ENCODE measurements around the gene PDK1. TPM values are rescaled to one million over a fixed set of nuclear protein-coding genes. Genes with fewer than 3 reads are reported as not detected.
"Not testable (repeated sequence)": the region's sequence is repeated elsewhere in the genome, so short reads cannot be mapped to it uniquely, and the experiment has no call there.

PDK1 gene
- total RNA-seq, 4 donors from 2014 or later = 12.4 to 25.6 (median 19.2) TPM

DNA sequence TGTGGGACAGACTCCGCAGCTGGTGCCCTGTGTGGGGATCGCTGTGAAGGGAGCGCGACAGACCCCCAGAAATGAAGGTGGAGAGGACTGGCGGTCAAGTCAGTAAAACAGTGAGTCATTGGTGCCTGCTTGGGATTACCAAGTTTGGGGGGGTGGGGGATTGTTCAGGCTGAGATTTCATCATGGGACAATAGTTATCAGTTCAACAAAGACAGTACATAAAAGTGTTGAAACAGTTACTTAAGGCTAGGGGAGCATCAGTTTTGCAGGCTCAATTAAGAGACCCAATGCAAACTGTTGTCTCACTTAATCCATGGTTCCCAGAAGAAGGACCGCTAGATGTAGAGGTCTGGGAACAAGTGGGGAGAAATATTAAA is 42.4 kb upstream of the PDK1 start:
- H3K4me3 ChIP-seq = no peak overlapping the region
- no peak for TF ChIP-seq POLR2A (IDR thresholded peaks at IDR 0.05)
- H3K4me1 ChIP-seq = no peaks in the 10 kb centered on the region
- H3K9me3 ChIP-seq = peaks cover 0 to 21% (median 0%) of the 10 kb centered on the region in 4 donors
- no peaks in the 10 kb centered on the region for H3K27me3 ChIP-seq
- no peak for DNase-seq
- H3K36me3 ChIP-seq = no peaks in the 10 kb centered on the region
- no peak overlapping the region for H3K27ac ChIP-seq

DNA sequence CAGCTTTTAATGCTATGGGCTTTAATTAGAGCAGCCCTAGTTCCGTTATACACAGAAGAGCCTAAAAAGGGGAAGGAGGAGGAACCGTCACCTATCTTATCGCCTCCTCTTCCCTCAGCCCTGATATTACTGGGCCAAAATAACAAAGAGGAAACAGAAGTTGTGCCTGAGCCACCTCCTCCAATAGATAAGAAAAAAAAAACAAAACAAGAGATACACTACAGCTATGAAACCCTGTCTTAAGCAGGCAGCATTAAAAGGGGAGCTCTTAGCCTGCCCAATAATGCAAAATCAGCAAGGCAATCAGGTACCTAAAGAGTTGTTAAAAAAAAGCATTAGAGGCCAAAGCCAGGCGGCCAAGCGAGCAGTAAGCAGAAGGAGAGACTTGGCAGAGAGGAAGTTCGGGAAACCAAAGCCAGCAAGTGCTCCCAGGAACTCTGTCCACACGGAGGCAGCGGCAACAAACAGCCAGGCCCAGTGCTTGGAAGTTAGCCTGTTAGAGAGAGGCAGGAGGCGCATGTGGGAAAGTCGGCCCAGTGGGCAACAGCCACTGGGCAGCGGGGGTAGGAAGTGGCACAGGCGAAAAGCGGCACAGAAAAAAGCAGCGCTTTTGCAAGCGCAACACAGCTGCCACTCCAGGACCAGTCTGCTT is 41.8 kb upstream of the PDK1 start:
- peaks cover 0 to 21% (median 0%) of the 10 kb centered on the region in 4 donors for H3K9me3 ChIP-seq
- H3K4me1 ChIP-seq = no peaks in the 10 kb centered on the region
- DNase-seq = no peak
- H3K36me3 ChIP-seq = no peaks in the 10 kb centered on the region
- H3K27me3 ChIP-seq = no peaks in the 10 kb centered on the region
- TF ChIP-seq, protein P1, sequence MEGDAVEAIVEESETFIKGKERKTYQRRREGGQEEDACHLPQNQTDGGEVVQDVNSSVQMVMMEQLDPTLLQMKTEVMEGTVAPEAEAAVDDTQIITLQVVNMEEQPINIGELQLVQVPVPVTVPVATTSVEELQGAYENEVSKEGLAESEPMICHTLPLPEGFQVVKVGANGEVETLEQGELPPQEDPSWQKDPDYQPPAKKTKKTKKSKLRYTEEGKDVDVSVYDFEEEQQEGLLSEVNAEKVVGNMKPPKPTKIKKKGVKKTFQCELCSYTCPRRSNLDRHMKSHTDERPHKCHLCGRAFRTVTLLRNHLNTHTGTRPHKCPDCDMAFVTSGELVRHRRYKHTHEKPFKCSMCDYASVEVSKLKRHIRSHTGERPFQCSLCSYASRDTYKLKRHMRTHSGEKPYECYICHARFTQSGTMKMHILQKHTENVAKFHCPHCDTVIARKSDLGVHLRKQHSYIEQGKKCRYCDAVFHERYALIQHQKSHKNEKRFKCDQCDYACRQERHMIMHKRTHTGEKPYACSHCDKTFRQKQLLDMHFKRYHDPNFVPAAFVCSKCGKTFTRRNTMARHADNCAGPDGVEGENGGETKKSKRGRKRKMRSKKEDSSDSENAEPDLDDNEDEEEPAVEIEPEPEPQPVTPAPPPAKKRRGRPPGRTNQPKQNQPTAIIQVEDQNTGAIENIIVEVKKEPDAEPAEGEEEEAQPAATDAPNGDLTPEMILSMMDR (IDR thresholded peaks at IDR 0.05) = no peak
- TF ChIP-seq POLR2A (IDR thresholded peaks at IDR 0.05) = no peak
- no peak overlapping the region for H3K27ac ChIP-seq
- H3K4me3 ChIP-seq = no peak overlapping the region

DNA sequence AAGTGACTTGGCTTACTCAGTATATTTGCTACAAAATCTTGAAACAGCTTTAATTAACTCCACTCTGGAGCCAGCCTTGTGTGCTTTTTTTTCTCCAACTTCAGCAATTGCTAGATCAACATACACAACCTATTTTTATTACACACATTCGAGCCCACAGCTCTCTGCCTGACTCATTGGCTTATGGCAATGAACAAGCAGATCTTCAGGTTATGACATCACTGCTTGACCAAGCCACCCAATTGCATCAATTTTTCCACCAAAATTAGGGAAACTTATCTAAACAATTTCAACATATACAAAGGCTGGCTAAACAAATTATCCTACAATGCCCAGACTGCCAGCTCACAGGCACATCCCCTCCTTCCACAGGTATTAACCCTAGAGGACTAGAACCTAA is 39.6 kb upstream of the PDK1 start:
- Histone ChIP-seq H3K27ac (no peak overlapping the region), H3K27me3 (no peaks in the 10 kb centered on the region)
- no peak for TF ChIP-seq POLR2A (IDR thresholded peaks at IDR 0.05)
- TF ChIP-seq, protein P1 (IDR thresholded peaks at IDR 0.05) = no peak

DNA sequence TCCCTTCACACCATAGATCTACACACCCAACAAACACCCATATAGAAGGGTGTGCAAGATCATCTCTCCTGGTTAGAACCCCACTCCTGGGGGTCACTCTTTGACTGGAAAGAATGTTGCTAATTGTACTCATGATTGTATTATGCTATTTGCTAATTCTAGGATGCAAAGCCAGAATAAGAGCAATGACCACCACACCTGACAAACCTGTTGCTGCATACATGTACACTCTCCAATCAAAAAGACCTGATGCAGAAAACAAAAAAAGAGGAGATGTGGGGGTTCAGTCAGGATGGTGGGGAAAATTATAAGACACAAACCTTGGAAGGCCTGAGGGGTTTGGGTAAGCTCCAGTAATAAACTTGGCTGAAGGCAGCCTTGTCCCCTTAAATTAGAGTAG is 36.9 kb upstream of the PDK1 start:
- Histone ChIP-seq H3K4me3 (no peak overlapping the region), H3K4me1 (no peaks in the 10 kb centered on the region), H3K9me3 (no peaks in the 10 kb centered on the region), H3K27ac (no peak overlapping the region), H3K27me3 (no peaks in the 10 kb centered on the region), H3K36me3 (no peaks in the 10 kb centered on the region)
- no peak for TF ChIP-seq POLR2A (IDR thresholded peaks at IDR 0.05)
- TF ChIP-seq, protein P1 (IDR thresholded peaks at IDR 0.05) = no peak
- no peak for DNase-seq

More for the DNA sequence above, 39.6 kb upstream of the PDK1 start:
- Histone ChIP-seq H3K9me3 (peaks cover 0 to 21% (median 0%) of the 10 kb centered on the region in 4 donors), H3K36me3 (no peaks in the 10 kb centered on the region), H3K4me3 (no peak overlapping the region), H3K4me1 (no peaks in the 10 kb centered on the region)
- DNase-seq = no peak

DNA sequence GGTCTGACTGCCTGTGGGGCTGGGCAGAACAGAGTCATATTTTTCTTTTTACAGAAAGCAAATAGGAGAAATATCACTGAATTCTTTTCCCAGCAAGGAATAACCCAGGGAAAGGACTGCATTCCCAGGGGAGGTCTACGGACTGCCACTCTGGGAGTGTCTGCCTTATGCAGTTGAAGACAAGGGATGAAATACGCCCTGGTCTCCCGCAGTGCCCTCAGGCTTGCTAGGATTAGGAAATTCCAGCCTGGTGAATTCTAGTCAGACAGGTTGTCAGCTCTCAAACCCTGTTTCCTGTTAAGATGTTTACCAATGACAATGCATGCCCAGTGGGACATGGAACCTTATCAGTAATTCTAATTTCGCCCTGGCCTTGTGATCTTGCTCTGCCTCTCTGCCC is 30.3 kb upstream of the PDK1 start:
- H3K9me3 ChIP-seq = peaks cover 0 to 12% (median 0%) of the 10 kb centered on the region in 4 donors

DNA sequence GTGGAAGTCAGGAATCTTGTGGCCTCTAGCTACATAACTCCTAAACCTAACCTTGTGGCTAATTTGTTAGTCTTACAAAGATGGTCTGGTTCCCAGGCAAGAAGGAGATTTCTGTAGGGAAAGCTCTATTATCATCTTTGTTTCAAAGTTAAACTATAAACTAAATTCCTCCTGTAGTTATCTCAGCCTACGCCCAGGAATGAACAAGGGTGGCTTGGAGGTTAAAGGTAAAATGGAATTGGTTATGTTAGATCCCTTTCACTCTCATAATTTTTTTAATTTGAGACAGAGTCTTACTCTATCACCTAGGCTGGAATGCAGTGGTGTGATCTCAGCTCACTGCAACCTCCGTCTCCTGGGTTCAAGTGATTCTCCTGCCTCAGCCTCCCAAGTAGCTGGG is 24.6 kb upstream of the PDK1 start:
- Histone ChIP-seq H3K27me3 (no peaks in the 10 kb centered on the region), H3K4me1 (no peaks in the 10 kb centered on the region), H3K36me3 (no peaks in the 10 kb centered on the region), H3K4me3 (no peak overlapping the region), H3K9me3 (peaks cover 0 to 12% (median 1%) of the 10 kb centered on the region in 4 donors), H3K27ac (no peak overlapping the region)
- DNase-seq = no peak
- TF ChIP-seq, protein P1 (IDR thresholded peaks at IDR 0.05) = no peak
- TF ChIP-seq POLR2A (IDR thresholded peaks at IDR 0.05) = no peak

More for the DNA sequence above, 30.3 kb upstream of the PDK1 start:
- Histone ChIP-seq H3K36me3 (no peaks in the 10 kb centered on the region), H3K4me1 (no peaks in the 10 kb centered on the region), H3K4me3 (no peak overlapping the region), H3K27ac (no peak overlapping the region), H3K27me3 (no peaks in the 10 kb centered on the region)
- no peak for TF ChIP-seq POLR2A (IDR thresholded peaks at IDR 0.05)
- TF ChIP-seq, protein P1 (IDR thresholded peaks at IDR 0.05) = no peak
- no peak for DNase-seq

DNA sequence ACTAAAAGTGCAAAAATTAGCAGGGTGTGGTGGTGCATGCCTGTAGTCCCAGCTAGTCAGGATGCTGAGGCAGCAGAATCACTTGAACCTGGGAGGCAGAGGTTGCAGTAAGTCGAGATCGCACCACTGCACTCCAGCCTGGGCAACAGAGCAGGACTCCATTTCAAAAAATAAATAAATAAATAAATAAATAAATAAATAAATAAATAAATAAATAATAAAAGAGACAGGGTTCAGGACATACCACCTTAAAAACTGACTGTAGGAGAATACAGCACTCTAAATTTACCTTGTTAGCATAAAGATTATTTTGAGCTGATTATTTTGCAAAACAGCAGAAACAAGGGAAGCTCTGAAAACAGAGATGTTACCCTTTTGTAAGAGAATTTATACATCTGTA is 23.4 kb upstream of the PDK1 start:
- not testable (repeated sequence) for H3K27ac ChIP-seq, H3K36me3 ChIP-seq, H3K27me3 ChIP-seq, H3K4me3 ChIP-seq, H3K4me1 ChIP-seq, DNase-seq
- H3K9me3 ChIP-seq = peaks cover 0 to 12% (median 0%) of the 10 kb centered on the region in 4 donors

Measured in Peyer's patch (tissue), 4 donors.